NCI-H524 (cell line): ENCODE measurements around the gene DNAAF3.

Experiments used
- DNase-seq, 2 experiments: peaks; one replicate each; lab custom pipeline; 2025; lab: John Stamatoyannopoulos, UW

Gene DNAAF3

DNA sequence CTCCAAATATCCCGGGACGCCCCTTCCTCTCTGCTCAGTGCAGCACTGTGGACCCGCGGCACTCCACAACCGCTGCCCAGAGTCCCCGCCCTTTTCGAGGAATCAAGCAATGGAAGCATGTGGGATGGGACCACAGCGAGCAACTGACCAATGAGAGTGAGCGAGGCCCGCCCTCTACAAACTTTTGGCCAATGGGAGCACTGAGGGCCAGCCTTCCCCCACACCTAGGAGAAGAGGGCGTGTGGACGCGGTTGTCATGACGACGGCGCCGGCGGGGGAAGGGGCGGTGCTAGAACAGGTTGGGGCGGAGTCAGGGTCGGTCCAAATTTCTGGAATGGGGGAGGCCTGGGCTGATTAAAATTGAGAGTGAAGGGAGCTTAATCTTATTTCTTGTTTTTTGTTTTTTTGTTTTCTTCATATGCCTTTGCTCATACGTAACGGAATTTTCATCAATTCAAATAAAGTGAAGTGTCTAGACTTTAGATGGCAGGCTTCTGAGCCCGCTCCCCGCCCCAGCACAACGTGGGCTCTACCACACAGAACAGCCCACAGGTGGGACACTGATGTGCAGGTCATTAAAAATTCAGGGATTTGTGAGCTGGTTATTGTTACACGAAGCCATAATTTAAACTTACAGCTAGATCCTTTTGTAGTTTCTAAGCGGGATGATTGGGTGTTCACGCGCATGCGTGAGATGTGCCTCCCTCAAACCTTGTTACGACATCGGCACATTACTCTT lies at the start of gene DNAAF3:
DNAAF3 (minus strand) TSS at position 84 of the 739 bp plus-strand sequence. CDS start 200 bp downstream, outside the sequence.
- peak; percentile 95 to 96 for DNase-seq

GRCh38 chr19:55213547-55213946 lies 47.1 kb upstream of the DNAAF3 start:
- DNase-seq: no peak

DNA sequence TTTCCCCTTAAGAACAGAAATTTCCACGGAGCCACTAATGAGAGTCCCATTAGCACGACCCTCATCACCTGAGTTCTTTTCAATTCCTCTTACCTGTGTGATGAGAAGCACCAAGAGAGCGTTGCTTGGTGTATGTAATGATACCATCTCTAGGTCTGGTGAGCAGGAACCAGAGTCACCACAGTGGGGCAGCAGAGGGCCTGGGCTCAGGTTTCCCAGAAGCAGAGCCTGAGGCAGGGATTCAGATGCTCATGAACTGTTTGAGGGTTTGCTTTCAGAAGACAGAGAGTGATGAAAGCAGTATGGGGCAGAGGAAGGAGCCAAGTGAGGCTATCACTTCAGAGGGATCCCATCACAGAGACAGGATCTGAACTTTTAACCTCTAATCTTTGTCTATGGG lies 46.0 kb upstream of the DNAAF3 start:
- peak in 1 of 2 experiments; percentile 11 for DNase-seq

DNA sequence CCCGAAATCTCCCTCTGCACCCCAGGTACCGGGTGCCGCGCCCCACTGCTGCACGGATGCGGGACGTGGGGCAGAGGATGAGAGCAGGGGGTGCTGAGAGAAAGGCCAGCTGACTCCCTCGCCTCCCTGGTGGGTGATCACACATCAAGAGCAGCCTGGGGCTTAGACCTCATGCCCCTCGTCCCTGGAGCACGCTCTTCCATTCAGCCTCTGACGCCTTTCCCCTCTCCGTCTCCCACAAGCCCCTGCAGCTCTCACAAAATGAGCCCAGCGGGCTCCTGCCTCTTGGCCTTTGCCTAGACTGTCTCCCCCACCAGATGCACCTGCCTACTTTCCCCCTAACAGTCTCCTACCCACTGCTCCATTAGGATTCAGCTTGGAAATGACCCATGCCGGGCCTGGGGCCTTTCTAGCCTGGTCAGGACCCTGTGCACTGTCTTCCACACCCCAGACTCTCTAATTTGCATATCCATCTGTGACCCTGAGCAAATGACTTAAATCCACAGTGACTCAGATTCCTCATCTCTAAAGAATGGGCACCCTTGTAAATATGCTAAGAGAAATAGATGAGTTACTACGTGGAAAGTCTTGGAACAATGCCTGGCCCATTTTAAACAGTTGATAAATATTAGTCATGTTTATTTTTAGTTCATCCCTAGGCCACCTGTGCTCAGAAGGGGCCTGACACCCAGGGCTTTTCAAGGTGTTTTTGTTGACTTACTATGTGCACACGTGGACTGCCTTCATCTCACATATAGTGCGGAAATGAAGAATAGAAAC lies 43.5 kb upstream of the DNAAF3 start:
- no peak for DNase-seq

DNA sequence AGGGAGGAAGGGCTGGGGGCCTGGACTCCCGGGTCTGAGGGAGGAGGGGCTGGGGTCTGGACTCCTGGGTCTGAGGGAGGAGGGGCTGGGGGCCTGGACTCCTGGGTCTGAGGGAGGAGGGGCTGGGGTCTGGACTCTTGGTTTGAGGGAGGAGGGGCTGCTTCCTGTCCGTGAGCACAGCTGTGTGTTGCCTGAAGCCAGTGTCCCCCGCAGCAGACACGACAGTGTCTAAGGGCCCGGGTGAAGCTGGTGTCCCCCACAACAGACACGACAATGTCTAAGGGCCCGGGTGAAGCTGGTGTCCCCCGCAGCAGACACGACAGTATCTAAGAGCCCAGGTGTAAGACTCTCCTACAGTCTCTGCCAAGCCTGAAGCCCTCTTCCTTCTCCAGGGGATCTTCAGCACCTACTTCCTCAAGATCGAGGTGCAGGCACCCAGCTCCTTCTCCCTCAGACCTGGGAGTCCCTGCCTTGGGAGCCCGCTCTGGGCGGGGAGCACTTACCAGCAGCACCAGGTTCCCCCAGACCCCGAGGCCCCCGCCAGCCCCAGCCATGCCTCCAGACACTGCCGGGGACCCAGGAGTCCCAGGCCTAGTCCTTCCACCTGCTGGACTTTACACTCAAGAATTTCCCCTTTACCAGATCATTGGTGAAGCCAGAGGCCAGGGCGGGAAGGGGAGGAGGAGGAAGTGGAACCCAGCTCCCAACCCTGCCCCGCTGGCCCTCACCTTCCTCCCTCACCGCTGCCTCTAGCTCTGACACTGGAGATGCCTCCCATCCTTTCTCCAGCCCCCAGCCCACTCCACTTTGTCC lies 42.7 kb upstream of the DNAAF3 start, which contains the start of gene PTPRH:
PTPRH (minus strand) TSS at position 622 of the 813 bp plus-strand sequence; CDS start at position 554, 68 bp downstream.
- DNase-seq: no peak

GRCh38 chr19:55206664-55207500 lies 40.5 kb upstream of the DNAAF3 start:
- DNase-seq: peak in 1 of 2 experiments; percentile 17

GRCh38 chr19:55202199-55202598 lies 35.8 kb upstream of the DNAAF3 start:
- peak in 1 of 2 experiments; percentile 15 for DNase-seq

GRCh38 chr19:55199620-55200204 lies 33.3 kb upstream of the DNAAF3 start:
- no peak for DNase-seq

- no peak for DNase-seq
These were observed 32.2 kb upstream of the DNAAF3 start for GRCh38 chr19:55198651-55199050.

- DNase-seq: no peak
These were observed 31.1 kb upstream of the DNAAF3 start for GRCh38 chr19:55197528-55197927.

GRCh38 chr19:55196803-55197202 lies 30.4 kb upstream of the DNAAF3 start:
- no peak for DNase-seq

DNA sequence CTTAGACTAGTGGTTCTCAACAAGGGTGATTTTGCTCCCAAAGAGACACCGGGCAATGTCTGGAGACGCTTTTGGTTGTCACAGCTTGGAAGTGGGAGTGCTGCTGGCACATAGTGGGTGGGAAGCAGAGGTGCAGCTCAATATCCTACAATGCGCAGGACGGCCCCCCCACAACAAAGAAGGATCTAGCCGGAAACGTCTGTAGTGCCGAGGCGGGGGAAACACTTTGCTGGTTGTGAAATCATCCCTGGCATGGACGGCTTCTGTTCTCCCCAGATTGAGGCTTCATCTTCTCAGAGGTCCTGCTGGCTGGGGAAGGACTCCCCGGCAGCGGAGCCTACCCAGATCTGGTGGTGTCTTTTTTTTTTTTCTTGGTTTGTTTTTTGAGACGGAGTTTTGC lies 27.1 kb upstream of the DNAAF3 start:
- no peak for DNase-seq

GRCh38 chr19:55189403-55189835 lies 23.0 kb upstream of the DNAAF3 start:
- DNase-seq: no peak

DNA sequence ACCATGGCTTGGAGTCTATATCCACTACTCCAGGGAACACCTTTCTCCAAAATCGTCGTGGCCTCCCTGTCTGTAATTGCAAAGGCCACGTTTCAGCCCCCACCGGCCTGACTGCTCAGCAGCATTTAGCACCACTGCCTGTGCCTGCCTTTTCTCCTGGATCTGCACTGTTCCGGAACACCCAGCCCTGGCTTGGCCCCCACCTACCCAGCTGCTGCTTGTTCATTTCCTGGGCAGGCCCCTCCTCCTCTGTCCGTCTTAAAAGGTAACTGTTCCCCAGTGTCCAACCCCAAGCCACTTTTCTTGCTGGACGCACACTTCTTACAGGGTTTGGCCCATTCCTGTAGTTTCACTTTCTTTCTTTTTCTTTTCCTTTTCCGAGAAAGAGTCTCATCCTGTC lies 22.2 kb upstream of the DNAAF3 start:
- DNase-seq: no peak

- no peak for DNase-seq
These were observed 19.7 kb upstream of the DNAAF3 start for GRCh38 chr19:55186080-55186479.

GRCh38 chr19:55181740-55182139 lies 15.3 kb upstream of the DNAAF3 start:
- DNase-seq: no peak

- no peak for DNase-seq
These were observed 13.4 kb upstream of the DNAAF3 start, which contains the start of gene SYT5 for GRCh38 chr19:55179606-55180484. Gene SYT5, minus strand, starts transcription at chr19:55180289. Its CDS starts 1,248 bp downstream, at chr19:55179041.

DNA sequence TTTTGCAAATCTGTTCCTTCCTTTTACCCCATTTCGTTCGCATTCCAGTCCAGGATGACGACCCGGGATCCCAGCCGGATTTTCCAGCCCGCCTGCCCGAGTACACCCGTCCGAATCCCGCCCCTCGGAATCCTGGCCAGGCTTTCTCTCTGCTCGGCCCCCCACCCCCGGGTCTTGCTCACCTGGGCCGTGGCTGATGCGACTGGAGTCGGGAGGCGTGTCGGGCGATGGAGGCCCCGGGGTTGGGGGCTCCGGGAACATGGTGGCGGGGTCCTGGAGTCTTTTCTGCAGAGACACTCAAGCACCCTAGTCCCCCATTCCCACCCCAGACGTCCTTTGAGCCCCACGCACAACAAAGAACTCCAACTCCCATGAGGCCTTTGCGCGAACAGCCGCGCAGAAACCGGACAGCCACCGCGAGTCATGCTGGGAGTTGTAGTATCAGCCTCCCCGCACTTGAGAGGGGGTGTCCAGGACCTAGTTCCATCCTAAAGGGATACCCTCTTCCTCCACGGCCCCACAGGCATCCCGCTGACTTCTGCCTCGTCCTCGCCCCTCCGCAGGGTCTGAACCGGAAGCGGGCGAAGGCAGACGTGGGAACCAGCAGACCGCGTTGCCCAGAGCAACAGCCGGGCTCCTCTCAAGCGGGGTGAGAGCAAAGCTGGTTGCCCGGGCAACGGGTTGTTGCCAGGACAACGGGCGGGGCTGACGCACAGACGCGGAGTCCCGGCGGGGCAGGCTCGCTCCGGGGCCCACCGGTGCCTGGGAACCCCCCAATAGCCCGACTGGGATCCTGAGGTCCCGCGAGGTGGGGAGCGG lies 12.6 kb upstream of the DNAAF3 start:
- DNase-seq: peak; percentile 93 to 95

DNA sequence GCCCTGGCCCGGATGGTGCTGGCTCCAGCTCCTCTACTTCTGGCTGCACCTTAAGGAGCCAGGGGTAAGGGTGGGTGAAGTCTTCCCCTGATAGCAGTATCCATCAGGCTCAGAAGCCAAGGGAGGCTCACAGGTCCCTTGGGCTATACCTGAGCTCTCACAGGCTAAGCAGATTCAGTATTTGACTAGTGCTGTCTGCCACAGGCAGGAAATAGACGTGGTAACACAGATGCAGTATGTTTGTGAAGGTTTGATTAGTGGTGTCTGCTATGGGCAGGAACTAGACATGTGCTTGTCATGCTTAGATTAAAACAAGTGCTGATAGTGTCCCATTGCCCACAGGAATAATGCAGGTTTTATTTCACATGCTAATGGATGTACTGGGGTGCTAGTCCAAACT lies 9.7 kb upstream of the DNAAF3 start:
- no peak for DNase-seq
